ENCODE data around the gene MICB. TPM values are rescaled to one million over a fixed set of nuclear protein-coding genes. Genes with fewer than 3 reads are reported as not detected.
A peak's percentile ranks its signal among the peaks of the same experiment; 100 is the strongest.

Gene MICB
- total RNA-seq, 6 experiments from 2014 or later: 16.0 to 26.0 (median 22.6) TPM

- no peak for TF ChIP-seq CTCF (IDR thresholded peaks at IDR 0.05)
- H3K9me3 Mint-ChIP-seq: no peaks in the 10 kb centered on the region
- no peaks in the 10 kb centered on the region for H3K27me3 Mint-ChIP-seq (ENCODE audit: insufficient read depth)
- peak overlapping the region; percentile 38; the same call in 1 of the 2 replicates for H3K27ac Mint-ChIP-seq
- H3K36me3 Mint-ChIP-seq (ENCODE audit: low read depth): peaks cover 25% of the 10 kb centered on the region
- H3K4me3 Mint-ChIP-seq: no peak overlapping the region
- H3K4me1 Mint-ChIP-seq (ENCODE audit: low read depth): peaks cover 41% of the 10 kb centered on the region
- DNase-seq: no peak
Measured at GRCh38 chr6:31557443-31558317, 59.7 kb downstream of the MICB start.

- Mint-ChIP-seq H3K4me1 (ENCODE audit: low read depth) (peaks cover 47% of the 10 kb centered on the region), H3K36me3 (ENCODE audit: low read depth) (peaks cover 25% of the 10 kb centered on the region), H3K27me3 (ENCODE audit: insufficient read depth) (peaks cover 3% of the 10 kb centered on the region; the same call in 1 of the 2 replicates), H3K9me3 (no peaks in the 10 kb centered on the region), H3K27ac (peak overlapping the region; percentile 85), H3K4me3 (no peak overlapping the region)
- no peak for DNase-seq
- no peak for TF ChIP-seq CTCF (IDR thresholded peaks at IDR 0.05)
Measured at GRCh38 chr6:31558318-31558625, 60.3 kb downstream of the MICB start.

- Mint-ChIP-seq H3K36me3 (ENCODE audit: low read depth) (peaks cover 25% of the 10 kb centered on the region), H3K27ac (peak overlapping the region; percentile 85), H3K27me3 (ENCODE audit: insufficient read depth) (peaks cover 5% of the 10 kb centered on the region), H3K4me3 (peak overlapping the region; percentile 50), H3K9me3 (no peaks in the 10 kb centered on the region), H3K4me1 (ENCODE audit: low read depth) (peaks cover 53% of the 10 kb centered on the region)
- DNase-seq: peak; percentile 4
- no peak for TF ChIP-seq CTCF (IDR thresholded peaks at IDR 0.05)
Measured at GRCh38 chr6:31558631-31559500, 60.9 kb downstream of the MICB start.

GRCh38 chr6:31559606-31559957 is 61.6 kb downstream of the MICB start:
- H3K9me3 Mint-ChIP-seq: no peaks in the 10 kb centered on the region
- H3K4me3 Mint-ChIP-seq: peak overlapping the region; percentile 50
- peaks cover 56% of the 10 kb centered on the region for H3K4me1 Mint-ChIP-seq (ENCODE audit: low read depth)
- H3K36me3 Mint-ChIP-seq (ENCODE audit: low read depth): peaks cover 25% of the 10 kb centered on the region
- H3K27me3 Mint-ChIP-seq (ENCODE audit: insufficient read depth): peaks cover 7% of the 10 kb centered on the region
- peak overlapping the region; percentile 85 for H3K27ac Mint-ChIP-seq
- TF ChIP-seq CTCF (IDR thresholded peaks at IDR 0.05): no peak
- DNase-seq: no peak

- TF ChIP-seq CTCF (IDR thresholded peaks at IDR 0.05): no peak
- peak overlapping the region; percentile 50 for H3K4me3 Mint-ChIP-seq
- H3K36me3 Mint-ChIP-seq (ENCODE audit: low read depth): peaks cover 25% of the 10 kb centered on the region
- peaks cover 56% of the 10 kb centered on the region for H3K4me1 Mint-ChIP-seq (ENCODE audit: low read depth)
- H3K27me3 Mint-ChIP-seq (ENCODE audit: insufficient read depth): peaks cover 7% of the 10 kb centered on the region
- H3K27ac Mint-ChIP-seq: peak overlapping the region; percentile 85
- no peaks in the 10 kb centered on the region for H3K9me3 Mint-ChIP-seq
- peak; percentile 74 for DNase-seq
Measured at GRCh38 chr6:31559958-31560696, 62.2 kb downstream of the MICB start.
